NCI-H1930 (cell line): ENCODE data around the gene SLC17A8.

ENCODE experiments used
- DNase-seq, 2 experiments: peaks; one replicate each; lab custom pipeline; 2025; lab: John Stamatoyannopoulos, UW

SLC17A8 gene

GRCh38 chr12:100371146-100371545 lies 14.3 kb downstream of the SLC17A8 start:
- no peak for DNase-seq

GRCh38 chr12:100372853-100373640 lies 16.2 kb downstream of the SLC17A8 start:
- DNase-seq, result no peak

- no peak for DNase-seq
These were observed 18.3 kb downstream of the SLC17A8 start for GRCh38 chr12:100375038-100375735.

- DNase-seq, result no peak
These were observed 19.3 kb downstream of the SLC17A8 start for GRCh38 chr12:100376161-100376560.

GRCh38 chr12:100381379-100381778 lies 24.5 kb downstream of the SLC17A8 start:
- DNase-seq, result no peak

- DNase-seq, result no peak
These were observed 25.5 kb downstream of the SLC17A8 start for GRCh38 chr12:100382338-100382737.

- no peak for DNase-seq
These were observed 27.0 kb downstream of the SLC17A8 start for GRCh38 chr12:100383586-100384558.

GRCh38 chr12:100384559-100384935 lies 27.7 kb downstream of the SLC17A8 start:
- DNase-seq, result no peak

- DNase-seq, result no peak
These were observed 31.5 kb downstream of the SLC17A8 start for GRCh38 chr12:100388382-100388781.

- no peak for DNase-seq
These were observed 35.0 kb downstream of the SLC17A8 start for GRCh38 chr12:100391856-100392255.

GRCh38 chr12:100393200-100393599 lies 36.3 kb downstream of the SLC17A8 start:
- DNase-seq, result no peak

GRCh38 chr12:100395811-100396210 lies 38.9 kb downstream of the SLC17A8 start:
- no peak for DNase-seq

- no peak for DNase-seq
These were observed 41.4 kb downstream of the SLC17A8 start for GRCh38 chr12:100398307-100398706.

GRCh38 chr12:100399095-100399494 lies 42.2 kb downstream of the SLC17A8 start:
- DNase-seq, result no peak

GRCh38 chr12:100401660-100402059 lies 44.8 kb downstream of the SLC17A8 start:
- DNase-seq, result no peak

- DNase-seq, result no peak
These were observed 45.9 kb downstream of the SLC17A8 start for GRCh38 chr12:100402763-100403162.

GRCh38 chr12:100403446-100403845 lies 46.6 kb downstream of the SLC17A8 start:
- DNase-seq, result no peak

- no peak for DNase-seq
These were observed 48.0 kb downstream of the SLC17A8 start for GRCh38 chr12:100404769-100405407.

- no peak for DNase-seq
These were observed 56.1 kb downstream of the SLC17A8 start for GRCh38 chr12:100413001-100413400.

GRCh38 chr12:100414739-100415138 lies 57.9 kb downstream of the SLC17A8 start:
- DNase-seq, result no peak

GRCh38 chr12:100422646-100423045 lies 65.8 kb downstream of the SLC17A8 start:
- DNase-seq, result no peak

- no peak for DNase-seq
These were observed 69.3 kb downstream of the SLC17A8 start for GRCh38 chr12:100426145-100426544.
